ENCODE measurements around the gene SBNO1.
"Not testable (repeated sequence)": the region's sequence is repeated elsewhere in the genome, so short reads cannot be mapped to it uniquely, and the experiment has no call there.

The SBNO1 gene

GRCh38 chr12:123382684-123383083, 18.0 kb upstream of the SBNO1 start:
- Histone ChIP-seq H3K4me3 (no peak overlapping the region), H3K4me1 (peaks cover 12% of the 10 kb centered on the region), H3K36me3 (replicated peaks) (0 out of 2 replicates have a peak, but pooled peaks cover 6% of the 10 kb centered on the region), H3K27me3 (ENCODE audit: low read depth) (no peaks in the 10 kb centered on the region), H3K9me3 (no peaks in the 10 kb centered on the region)
- in situ Hi-C loops (cut with MboI; ENCODE audit: low sequenced_read_pairs) = no loop called here
- DNase-seq (ENCODE audit: low spot score in 2 of 2) = no peak

GRCh38 chr12:123379391-123379790, 14.7 kb upstream of the SBNO1 start:
- DNase-seq (ENCODE audit: low spot score in 2 of 2) = no peak
- Histone ChIP-seq H3K4me3 (no peak overlapping the region), H3K4me1 (no peaks in the 10 kb centered on the region), H3K9me3 (no peaks in the 10 kb centered on the region), H3K36me3 (replicated peaks) (0 out of 2 replicates have a peak, but pooled peaks cover 3% of the 10 kb centered on the region), H3K27me3 (ENCODE audit: low read depth) (no peaks in the 10 kb centered on the region)
- in situ Hi-C loops (cut with MboI; ENCODE audit: low sequenced_read_pairs) = no loop called here

- H3K9me3 ChIP-seq; H3K4me3 ChIP-seq; H3K4me1 ChIP-seq; DNase-seq (ENCODE audit: low spot score in 2 of 2); H3K27me3 ChIP-seq (ENCODE audit: low read depth); in situ Hi-C loops (cut with MboI; ENCODE audit: low sequenced_read_pairs); H3K36me3 ChIP-seq (replicated peaks): not testable (repeated sequence)
These were observed 7.8 kb upstream of the SBNO1 start for GRCh38 chr12:123372415-123372814.

- DNase-seq (ENCODE audit: low spot score in 2 of 2); H3K27me3 ChIP-seq (ENCODE audit: low read depth); H3K4me3 ChIP-seq; H3K9me3 ChIP-seq; H3K4me1 ChIP-seq; H3K36me3 ChIP-seq (replicated peaks); in situ Hi-C loops (cut with MboI; ENCODE audit: low sequenced_read_pairs): not testable (repeated sequence)
These were observed 7.2 kb upstream of the SBNO1 start for GRCh38 chr12:123371667-123372368.

GRCh38 chr12:123369229-123369628, 4.6 kb upstream of the SBNO1 start:
- Histone ChIP-seq H3K4me3 (no peak overlapping the region), H3K27me3 (ENCODE audit: low read depth) (no peaks in the 10 kb centered on the region), H3K9me3 (no peaks in the 10 kb centered on the region), H3K36me3 (replicated peaks) (no peaks in the 10 kb centered on the region), H3K4me1 (peaks cover 4% of the 10 kb centered on the region)
- DNase-seq (ENCODE audit: low spot score in 2 of 2) = no peak
- in situ Hi-C loops (cut with MboI; ENCODE audit: low sequenced_read_pairs) = no loop called here

- H3K9me3 ChIP-seq; H3K36me3 ChIP-seq (replicated peaks); in situ Hi-C loops (cut with MboI; ENCODE audit: low sequenced_read_pairs); H3K4me1 ChIP-seq; H3K4me3 ChIP-seq; H3K27me3 ChIP-seq (ENCODE audit: low read depth); DNase-seq (ENCODE audit: low spot score in 2 of 2): not testable (repeated sequence)
These were observed 3.8 kb upstream of the SBNO1 start for GRCh38 chr12:123368431-123368830.

- H3K36me3 ChIP-seq (replicated peaks) = no peaks in the 10 kb centered on the region
- peaks cover 12% of the 10 kb centered on the region for H3K4me1 ChIP-seq
- no peak overlapping the region for H3K4me3 ChIP-seq
- no peaks in the 10 kb centered on the region for H3K9me3 ChIP-seq
- DNase-seq (ENCODE audit: low spot score in 2 of 2) = no peak
- in situ Hi-C loops (cut with MboI; ENCODE audit: low sequenced_read_pairs) = no loop called here
- no peaks in the 10 kb centered on the region for H3K27me3 ChIP-seq (ENCODE audit: low read depth)
These were observed 2.9 kb upstream of the SBNO1 start for GRCh38 chr12:123367511-123367910.

- in situ Hi-C loops (cut with MboI; ENCODE audit: low sequenced_read_pairs) = no loop called here
- no peaks in the 10 kb centered on the region for H3K9me3 ChIP-seq
- peak overlapping the region; percentile 95 for H3K4me3 ChIP-seq
- H3K4me1 ChIP-seq = peaks cover 12% of the 10 kb centered on the region
- peak; percentile 99 for DNase-seq (ENCODE audit: low spot score in 2 of 2)
- H3K27me3 ChIP-seq (ENCODE audit: low read depth) = no peaks in the 10 kb centered on the region
- peaks cover 6% of the 10 kb centered on the region; the same call in 1 of the 2 replicates for H3K36me3 ChIP-seq (replicated peaks)
These were observed 624 bp upstream of the SBNO1 start for GRCh38 chr12:123365025-123365917.

GRCh38 chr12:123363740-123364531, 711 bp downstream of the SBNO1 start:
- Histone ChIP-seq H3K27me3 (ENCODE audit: low read depth) (no peaks in the 10 kb centered on the region), H3K4me3 (peak overlapping the region; percentile 95), H3K9me3 (no peaks in the 10 kb centered on the region), H3K36me3 (replicated peaks) (peaks cover 9% of the 10 kb centered on the region; the same call in 1 of the 2 replicates), H3K4me1 (peaks cover 12% of the 10 kb centered on the region)
- in situ Hi-C loops (cut with MboI; ENCODE audit: low sequenced_read_pairs) = no loop called here
- DNase-seq (ENCODE audit: low spot score in 2 of 2) = peak; percentile 59 to 60

- H3K4me1 ChIP-seq = peaks cover 12% of the 10 kb centered on the region
- no peak for DNase-seq (ENCODE audit: low spot score in 2 of 2)
- H3K27me3 ChIP-seq (ENCODE audit: low read depth) = no peaks in the 10 kb centered on the region
- H3K4me3 ChIP-seq = peak overlapping the region; percentile 95
- in situ Hi-C loops (cut with MboI; ENCODE audit: low sequenced_read_pairs) = no loop called here
- no peaks in the 10 kb centered on the region for H3K9me3 ChIP-seq
- peaks cover 9% of the 10 kb centered on the region; the same call in 1 of the 2 replicates for H3K36me3 ChIP-seq (replicated peaks)
These were observed 1.3 kb downstream of the SBNO1 start for GRCh38 chr12:123363390-123363739.

GRCh38 chr12:123358035-123358434, 6.6 kb downstream of the SBNO1 start:
- no peak for DNase-seq (ENCODE audit: low spot score in 2 of 2)

GRCh38 chr12:123356159-123356670, 8.4 kb downstream of the SBNO1 start:
- in situ Hi-C loops (cut with MboI; ENCODE audit: low sequenced_read_pairs) = no loop called here
- DNase-seq (ENCODE audit: low spot score in 2 of 2) = no peak
- H3K27me3 ChIP-seq (ENCODE audit: low read depth) = no peaks in the 10 kb centered on the region
- peaks cover 10% of the 10 kb centered on the region for H3K4me1 ChIP-seq
- peaks cover 23% of the 10 kb centered on the region for H3K36me3 ChIP-seq (replicated peaks)
- no peaks in the 10 kb centered on the region for H3K9me3 ChIP-seq
- H3K4me3 ChIP-seq = no peak overlapping the region

More at GRCh38 chr12:123358035-123358434, 6.6 kb downstream of the SBNO1 start:
- Histone ChIP-seq H3K27me3 (ENCODE audit: low read depth) (no peaks in the 10 kb centered on the region), H3K9me3 (no peaks in the 10 kb centered on the region), H3K4me3 (no peak overlapping the region), H3K4me1 (peaks cover 13% of the 10 kb centered on the region), H3K36me3 (replicated peaks) (peaks cover 23% of the 10 kb centered on the region)
- in situ Hi-C loops (cut with MboI; ENCODE audit: low sequenced_read_pairs) = no loop called here

- peaks cover 14% of the 10 kb centered on the region; the same call in 1 of the 2 replicates for H3K36me3 ChIP-seq (replicated peaks)
- peak; percentile 16 to 52 for DNase-seq (ENCODE audit: low spot score in 2 of 2)
- in situ Hi-C loops (cut with MboI; ENCODE audit: low sequenced_read_pairs) = no loop called here
These were observed 10.0 kb downstream of the SBNO1 start for GRCh38 chr12:123354600-123354999.

More at GRCh38 chr12:123354600-123354999, 10.0 kb downstream of the SBNO1 start:
- Histone ChIP-seq H3K27me3 (ENCODE audit: low read depth) (no peaks in the 10 kb centered on the region), H3K4me3 (no peak overlapping the region), H3K4me1 (peaks cover 10% of the 10 kb centered on the region), H3K9me3 (no peaks in the 10 kb centered on the region)

Data from HAP-1 (cell line).